Chondrocyte (in vitro differentiated cells): ENCODE results near the gene SNRNP25. TPM values are rescaled to one million over a fixed set of nuclear protein-coding genes. Genes with fewer than 3 reads are reported as not detected.
"Not testable (repeated sequence)": the region's sequence is repeated elsewhere in the genome, so short reads cannot be mapped to it uniquely, and the experiment has no call there.

Experiments
- DNase-seq: peaks from one replicate; pipeline ENCODE4 v3.0.0; 2021; ENCODE audit warnings: mixed read lengths, low spot score
- H3K27ac Mint-ChIP-seq: one replicate; pipeline ENCODE4 v1.8.0; 2021; ENCODE audit warnings: mild to moderate bottlenecking, moderate library complexity, mixed read lengths; ENCODE audit not compliant: unreplicated experiment
- H3K27me3 Mint-ChIP-seq: 2 replicates; pipeline ENCODE4 v1.8.0; 2021; ENCODE audit warnings: low read depth, mixed read lengths
- H3K36me3 Mint-ChIP-seq: 2 replicates; pipeline ENCODE4 v1.8.0; 2021; ENCODE audit warnings: low read depth, mixed read lengths
- H3K4me1 Mint-ChIP-seq: 2 replicates; pipeline ENCODE4 v1.8.0; 2021; ENCODE audit warnings: low read depth, mild to moderate bottlenecking, mixed read lengths
- H3K4me3 Mint-ChIP-seq: one replicate; pipeline ENCODE4 v1.8.0; 2021; ENCODE audit warnings: mild to moderate bottlenecking, moderate library complexity, mixed read lengths; ENCODE audit not compliant: unreplicated experiment
- H3K9me3 Mint-ChIP-seq: 2 replicates; pipeline ENCODE4 v1.8.0; 2021; ENCODE audit warnings: low read depth, mixed read lengths
- CTCF ChIP-seq: fragments of 200-600 bp; sonication (generic); IDR thresholded peaks from 2 replicates; pipeline ENCODE4 v1.5.0; 2021; ENCODE audit warnings: antibody characterized with exemption, mild to moderate bottlenecking, moderate library complexity
- total RNA-seq: library from RNA; stranded (reverse); gene quantifications from 3 replicates; pipeline ENCODE4 v1.2.1, GENCODE V29; 2021

Gene SNRNP25
- total RNA-seq, 1 donor from 2014 or later, result 28.0 TPM

GRCh38 chr16:33154-33876, 20.3 kb upstream of the SNRNP25 start:
- H3K36me3 Mint-ChIP-seq, H3K27ac Mint-ChIP-seq, DNase-seq, H3K4me1 Mint-ChIP-seq, H3K27me3 Mint-ChIP-seq, H3K4me3 Mint-ChIP-seq, H3K9me3 Mint-ChIP-seq: not testable (repeated sequence)

- Mint-ChIP-seq H3K4me1 (no peaks in the 10 kb centered on the region), H3K4me3 (no peak overlapping the region), H3K9me3 (no peaks in the 10 kb centered on the region), H3K36me3 (no peaks in the 10 kb centered on the region), H3K27me3 (no peaks in the 10 kb centered on the region), H3K27ac (no peak overlapping the region)
- TF ChIP-seq CTCF, result no peak
- no peak for DNase-seq
Measured at GRCh38 chr16:33877-34647, 19.6 kb upstream of the SNRNP25 start.

GRCh38 chr16:34648-34987, 19.0 kb upstream of the SNRNP25 start:
- Mint-ChIP-seq H3K9me3 (no peaks in the 10 kb centered on the region), H3K36me3 (no peaks in the 10 kb centered on the region), H3K4me3 (no peak overlapping the region), H3K27ac (no peak overlapping the region), H3K4me1 (no peaks in the 10 kb centered on the region), H3K27me3 (no peaks in the 10 kb centered on the region)
- no peak for DNase-seq
- TF ChIP-seq CTCF, result no peak

GRCh38 chr16:35011-35677, 18.5 kb upstream of the SNRNP25 start:
- Mint-ChIP-seq H3K36me3 (no peaks in the 10 kb centered on the region), H3K9me3 (no peaks in the 10 kb centered on the region)

GRCh38 chr16:35678-36305, 17.8 kb upstream of the SNRNP25 start:
- no peak for TF ChIP-seq CTCF
- no peaks in the 10 kb centered on the region for H3K36me3 Mint-ChIP-seq
- no peak for DNase-seq
- H3K4me1 Mint-ChIP-seq, result no peaks in the 10 kb centered on the region
- no peak overlapping the region for H3K4me3 Mint-ChIP-seq
- H3K9me3 Mint-ChIP-seq, result no peaks in the 10 kb centered on the region
- no peak overlapping the region for H3K27ac Mint-ChIP-seq
- H3K27me3 Mint-ChIP-seq, result no peaks in the 10 kb centered on the region

More at GRCh38 chr16:35011-35677, 18.5 kb upstream of the SNRNP25 start:
- no peaks in the 10 kb centered on the region for H3K4me1 Mint-ChIP-seq
- no peak for TF ChIP-seq CTCF
- H3K27ac Mint-ChIP-seq, result no peak overlapping the region
- no peak for DNase-seq
- H3K4me3 Mint-ChIP-seq, result no peak overlapping the region
- no peaks in the 10 kb centered on the region for H3K27me3 Mint-ChIP-seq
